ENCODE data around the gene KDM3B. TPM values are rescaled to one million over a fixed set of nuclear protein-coding genes. Genes with fewer than 3 reads are reported as not detected.
A peak's percentile ranks its signal among the peaks of the same experiment; 100 is the strongest.

KDM3B gene
- total RNA-seq, 1 experiment from 2014 or later, result 56.3 TPM

DNA sequence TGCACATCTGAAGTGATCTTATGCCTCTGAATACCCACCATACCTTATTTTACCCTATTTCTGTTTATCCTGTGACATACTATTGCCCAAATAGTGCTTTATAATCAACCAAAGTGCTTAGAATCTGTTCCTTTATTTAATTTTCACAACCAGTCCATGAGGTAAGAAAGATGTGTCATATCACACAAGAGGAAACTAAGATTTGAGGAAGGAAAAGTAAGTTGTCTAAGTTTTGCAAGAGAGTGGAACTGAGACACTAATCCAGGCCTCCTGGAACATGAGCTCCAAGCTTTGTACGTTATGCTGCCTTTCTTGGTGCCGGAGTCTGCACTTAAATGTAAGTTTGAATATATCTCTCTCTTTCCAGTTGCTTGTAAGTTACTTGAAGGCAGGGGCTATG is 17.2 kb downstream of the KDM3B start:
- no peaks in the 10 kb centered on the region for H3K9me2 ChIP-seq (replicated peaks; ENCODE audit: insufficient read depth, low read length)
- peaks cover 36% of the 10 kb centered on the region for H3K4me1 ChIP-seq (ENCODE audit: low read length)
- H3K4me2 ChIP-seq (ENCODE audit: low read depth, low read length, poor library complexity, severe bottlenecking), result peak overlapping the region; percentile 8
- H3K9ac ChIP-seq (ENCODE audit: low read length), result no peak overlapping the region
- no peak overlapping the region for H3K4me3 ChIP-seq (ENCODE audit: low read length)
- H3K79me2 ChIP-seq (ENCODE audit: low read length), result peaks cover 87% of the 10 kb centered on the region
- DNase-seq, result peak; percentile 64
- no peaks in the 10 kb centered on the region for H3K27me3 ChIP-seq (ENCODE audit: low read length)
- peak overlapping the region; percentile 37; the same call in 1 of the 2 replicates for H3K27ac ChIP-seq (ENCODE audit: low read length)
- no peaks in the 10 kb centered on the region for H3K9me3 ChIP-seq (ENCODE audit: low read length)
- peaks cover 9% of the 10 kb centered on the region for H4K20me1 ChIP-seq (ENCODE audit: insufficient read depth, low read depth, low read length)
- H3K36me3 ChIP-seq (ENCODE audit: insufficient read depth, low read length), result peaks cover 2% of the 10 kb centered on the region; the same call in 1 of the 2 replicates
- no peak overlapping the region for H2AFZ ChIP-seq (ENCODE audit: low read length)

DNA sequence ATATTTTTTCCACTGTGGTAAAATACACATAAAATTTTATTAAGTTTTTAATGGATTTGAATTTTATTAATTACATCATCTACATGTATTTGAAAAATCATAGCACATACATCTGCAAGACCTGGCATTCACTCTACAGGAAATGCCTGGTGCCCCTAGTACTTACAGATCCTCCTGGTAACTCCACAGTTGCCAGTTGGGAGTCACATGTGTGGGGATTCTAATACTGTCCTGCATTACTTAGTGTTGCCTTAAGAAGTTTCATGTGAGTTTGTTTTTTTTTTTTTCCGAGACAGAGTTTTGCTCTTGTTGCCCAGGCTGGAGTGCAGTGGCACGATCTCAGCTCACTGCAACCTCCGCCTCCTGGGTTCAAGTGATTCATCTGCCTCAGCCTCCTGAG is 18.1 kb downstream of the KDM3B start:
- no peak overlapping the region for H3K4me2 ChIP-seq (ENCODE audit: low read depth, low read length, poor library complexity, severe bottlenecking)
- no peaks in the 10 kb centered on the region for H3K9me2 ChIP-seq (replicated peaks; ENCODE audit: insufficient read depth, low read length)
- peaks cover 5% of the 10 kb centered on the region; the same call in 1 of the 2 replicates for H3K36me3 ChIP-seq (ENCODE audit: insufficient read depth, low read length)
- no peak for DNase-seq
- H3K79me2 ChIP-seq (ENCODE audit: low read length), result peaks cover 80% of the 10 kb centered on the region
- H3K27ac ChIP-seq (ENCODE audit: low read length), result no peak overlapping the region
- H3K27me3 ChIP-seq (ENCODE audit: low read length), result no peaks in the 10 kb centered on the region
- no peak overlapping the region for H3K9ac ChIP-seq (ENCODE audit: low read length)
- H3K9me3 ChIP-seq (ENCODE audit: low read length), result no peaks in the 10 kb centered on the region
- H2AFZ ChIP-seq (ENCODE audit: low read length), result no peak overlapping the region
- H4K20me1 ChIP-seq (ENCODE audit: insufficient read depth, low read depth, low read length), result peaks cover 9% of the 10 kb centered on the region
- H3K4me3 ChIP-seq (ENCODE audit: low read length), result no peak overlapping the region
- peaks cover 36% of the 10 kb centered on the region for H3K4me1 ChIP-seq (ENCODE audit: low read length)

DNA sequence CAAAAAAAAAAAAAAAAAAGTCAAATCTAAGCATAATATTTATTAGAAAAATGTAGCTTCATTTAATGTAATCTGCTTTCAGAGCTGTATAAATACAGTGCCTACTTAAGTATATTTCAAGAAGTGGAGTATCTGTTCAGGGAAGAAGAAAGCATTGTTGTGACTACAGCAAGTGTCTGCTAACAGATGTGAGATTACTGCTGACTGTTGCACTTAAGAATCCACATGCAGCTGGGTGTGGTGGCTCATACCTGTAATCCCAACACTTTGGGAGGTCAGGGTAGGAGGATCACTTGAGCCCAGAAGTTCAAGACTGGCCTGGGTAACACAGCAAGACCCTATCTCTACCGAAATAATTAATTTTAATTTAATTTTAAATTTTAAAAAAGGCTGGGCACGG is 19.0 kb downstream of the KDM3B start:
- Histone ChIP-seq H3K9ac (ENCODE audit: low read length) (no peak overlapping the region), H4K20me1 (ENCODE audit: insufficient read depth, low read depth, low read length) (peaks cover 7% of the 10 kb centered on the region), H3K4me3 (ENCODE audit: low read length) (no peak overlapping the region), H3K36me3 (ENCODE audit: insufficient read depth, low read length) (peaks cover 5% of the 10 kb centered on the region; the same call in 1 of the 2 replicates), H3K4me1 (ENCODE audit: low read length) (peaks cover 31% of the 10 kb centered on the region), H3K27me3 (ENCODE audit: low read length) (no peaks in the 10 kb centered on the region), H3K4me2 (ENCODE audit: low read depth, low read length, poor library complexity, severe bottlenecking) (no peak overlapping the region), H2AFZ (ENCODE audit: low read length) (no peak overlapping the region), H3K9me2 (replicated peaks; ENCODE audit: insufficient read depth, low read length) (no peaks in the 10 kb centered on the region), H3K79me2 (ENCODE audit: low read length) (peaks cover 71% of the 10 kb centered on the region), H3K27ac (ENCODE audit: low read length) (no peak overlapping the region), H3K9me3 (ENCODE audit: low read length) (no peaks in the 10 kb centered on the region)
- DNase-seq, result no peak

DNA sequence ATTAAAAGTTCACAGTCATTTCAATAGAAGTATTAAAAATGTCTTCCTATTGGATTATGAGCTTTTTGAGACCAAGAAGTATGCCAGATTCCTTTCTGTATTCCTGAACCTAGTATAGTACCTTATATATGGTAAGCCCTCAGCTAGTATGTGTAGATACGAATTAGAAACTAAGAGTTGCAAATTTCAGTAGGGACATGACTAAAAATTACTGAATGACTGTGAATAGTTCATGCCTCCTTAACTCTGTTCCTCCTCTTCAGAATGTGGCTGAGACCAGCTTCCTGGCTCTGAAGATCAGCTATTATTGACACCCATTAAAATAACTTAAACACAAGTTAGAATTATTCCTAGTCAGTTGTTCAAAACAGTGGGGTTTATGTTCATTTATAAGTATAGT is 19.7 kb downstream of the KDM3B start:
- no peak overlapping the region for H3K4me2 ChIP-seq (ENCODE audit: low read depth, low read length, poor library complexity, severe bottlenecking)
- no peaks in the 10 kb centered on the region for H3K27me3 ChIP-seq (ENCODE audit: low read length)
- H3K9me3 ChIP-seq (ENCODE audit: low read length), result no peaks in the 10 kb centered on the region
- H4K20me1 ChIP-seq (ENCODE audit: insufficient read depth, low read depth, low read length), result no peaks in the 10 kb centered on the region
- H3K79me2 ChIP-seq (ENCODE audit: low read length), result peaks cover 63% of the 10 kb centered on the region
- H3K4me1 ChIP-seq (ENCODE audit: low read length), result peaks cover 24% of the 10 kb centered on the region
- H3K9me2 ChIP-seq (replicated peaks; ENCODE audit: insufficient read depth, low read length), result no peaks in the 10 kb centered on the region
- H3K27ac ChIP-seq (ENCODE audit: low read length), result no peak overlapping the region
- no peak overlapping the region for H3K4me3 ChIP-seq (ENCODE audit: low read length)
- no peak for DNase-seq
- no peak overlapping the region for H3K9ac ChIP-seq (ENCODE audit: low read length)
- no peak overlapping the region for H2AFZ ChIP-seq (ENCODE audit: low read length)
- peaks cover 7% of the 10 kb centered on the region; the same call in 1 of the 2 replicates for H3K36me3 ChIP-seq (ENCODE audit: insufficient read depth, low read length)

DNA sequence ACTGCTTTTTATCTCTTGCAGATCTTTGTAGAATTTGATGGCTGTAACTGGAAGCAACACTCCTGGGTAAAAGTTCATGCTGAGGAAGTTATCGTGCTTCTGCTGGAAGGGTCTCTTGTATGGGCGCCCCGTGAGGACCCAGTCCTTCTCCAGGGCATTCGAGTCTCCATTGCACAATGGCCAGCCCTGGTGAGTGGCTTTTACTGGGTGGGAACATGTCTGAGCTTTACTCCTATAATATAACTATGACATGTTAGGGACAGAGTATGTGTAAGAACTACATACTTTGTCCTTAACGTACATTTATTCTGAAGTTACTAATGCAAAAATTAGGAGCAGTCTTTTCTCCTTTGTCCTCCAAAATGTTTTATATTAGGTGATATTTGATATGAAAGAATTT is 20.2 kb downstream of the KDM3B start:
- Histone ChIP-seq H3K9me3 (ENCODE audit: low read length) (no peaks in the 10 kb centered on the region), H3K4me2 (ENCODE audit: low read depth, low read length, poor library complexity, severe bottlenecking) (no peak overlapping the region), H3K79me2 (ENCODE audit: low read length) (peaks cover 59% of the 10 kb centered on the region), H3K9me2 (replicated peaks; ENCODE audit: insufficient read depth, low read length) (no peaks in the 10 kb centered on the region), H2AFZ (ENCODE audit: low read length) (no peak overlapping the region), H4K20me1 (ENCODE audit: insufficient read depth, low read depth, low read length) (no peaks in the 10 kb centered on the region), H3K36me3 (ENCODE audit: insufficient read depth, low read length) (peaks cover 11% of the 10 kb centered on the region; the same call in 1 of the 2 replicates), H3K4me3 (ENCODE audit: low read length) (no peak overlapping the region), H3K4me1 (ENCODE audit: low read length) (peaks cover 24% of the 10 kb centered on the region), H3K27ac (ENCODE audit: low read length) (no peak overlapping the region), H3K27me3 (ENCODE audit: low read length) (no peaks in the 10 kb centered on the region), H3K9ac (ENCODE audit: low read length) (no peak overlapping the region)
- no peak for DNase-seq

DNA sequence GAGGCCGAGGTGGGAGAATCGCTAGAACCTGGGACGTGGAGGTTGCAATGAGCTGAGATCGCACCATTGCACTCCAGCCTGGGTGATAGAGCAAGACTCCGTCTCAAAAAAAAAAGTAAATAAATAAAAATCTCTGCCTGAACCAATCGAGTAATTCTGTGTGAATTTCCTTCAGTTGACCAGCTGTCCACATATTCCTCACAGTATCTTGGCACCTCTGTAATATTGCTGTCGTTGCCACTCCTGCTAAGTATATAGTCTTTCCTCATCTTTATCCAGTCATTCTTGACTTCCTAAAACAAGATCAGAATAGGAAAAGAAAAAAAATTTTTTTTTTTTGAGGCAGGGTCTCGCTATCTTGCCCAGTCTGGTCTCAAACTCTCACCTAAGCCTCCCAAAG is 29.9 kb downstream of the KDM3B start:
- Histone ChIP-seq H4K20me1 (ENCODE audit: insufficient read depth, low read depth, low read length) (no peaks in the 10 kb centered on the region), H3K4me1 (ENCODE audit: low read length) (no peaks in the 10 kb centered on the region), H3K9me3 (ENCODE audit: low read length) (no peaks in the 10 kb centered on the region), H3K79me2 (ENCODE audit: low read length) (peaks cover 8% of the 10 kb centered on the region; the same call in 1 of the 2 replicates), H3K4me2 (ENCODE audit: low read depth, low read length, poor library complexity, severe bottlenecking) (no peak overlapping the region), H3K9me2 (replicated peaks; ENCODE audit: insufficient read depth, low read length) (no peaks in the 10 kb centered on the region), H3K9ac (ENCODE audit: low read length) (no peak overlapping the region), H3K4me3 (ENCODE audit: low read length) (no peak overlapping the region), H3K27ac (ENCODE audit: low read length) (no peak overlapping the region), H3K27me3 (ENCODE audit: low read length) (no peaks in the 10 kb centered on the region), H3K36me3 (ENCODE audit: insufficient read depth, low read length) (peaks cover 40% of the 10 kb centered on the region), H2AFZ (ENCODE audit: low read length) (no peak overlapping the region)
- no peak for DNase-seq

DNA sequence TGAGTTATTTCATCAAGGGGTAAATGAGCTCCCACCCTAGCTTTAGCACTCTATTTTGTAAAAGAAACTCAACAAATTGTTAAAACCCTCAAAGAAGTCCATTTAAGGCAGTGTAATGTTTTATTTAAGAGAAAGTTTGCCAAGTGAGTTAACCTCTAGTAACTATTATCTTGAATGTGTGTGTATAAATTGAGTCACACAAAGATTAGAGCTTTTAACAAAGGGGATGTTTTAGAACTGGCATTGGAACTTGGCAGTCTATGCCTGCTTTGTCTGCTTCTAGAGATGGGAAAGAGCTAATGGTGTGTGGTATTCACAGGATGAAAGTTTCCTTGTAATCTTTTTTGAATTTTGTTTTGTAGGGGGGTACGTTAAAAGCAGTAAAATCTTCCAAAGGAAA is 33.2 kb downstream of the KDM3B start:
- H3K27me3 ChIP-seq (ENCODE audit: low read length), result no peaks in the 10 kb centered on the region
- no peaks in the 10 kb centered on the region for H3K9me2 ChIP-seq (replicated peaks; ENCODE audit: insufficient read depth, low read length)
- H3K27ac ChIP-seq (ENCODE audit: low read length), result no peak overlapping the region
- peaks cover 19% of the 10 kb centered on the region; the same call in 1 of the 2 replicates for H3K36me3 ChIP-seq (ENCODE audit: insufficient read depth, low read length)
- no peaks in the 10 kb centered on the region for H4K20me1 ChIP-seq (ENCODE audit: insufficient read depth, low read depth, low read length)
- H3K4me2 ChIP-seq (ENCODE audit: low read depth, low read length, poor library complexity, severe bottlenecking), result no peak overlapping the region
- H3K9me3 ChIP-seq (ENCODE audit: low read length), result no peaks in the 10 kb centered on the region
- H3K4me3 ChIP-seq (ENCODE audit: low read length), result no peak overlapping the region
- H3K79me2 ChIP-seq (ENCODE audit: low read length), result no peaks in the 10 kb centered on the region
- H3K9ac ChIP-seq (ENCODE audit: low read length), result no peak overlapping the region
- DNase-seq, result no peak
- no peaks in the 10 kb centered on the region for H3K4me1 ChIP-seq (ENCODE audit: low read length)
- no peak overlapping the region for H2AFZ ChIP-seq (ENCODE audit: low read length)

DNA sequence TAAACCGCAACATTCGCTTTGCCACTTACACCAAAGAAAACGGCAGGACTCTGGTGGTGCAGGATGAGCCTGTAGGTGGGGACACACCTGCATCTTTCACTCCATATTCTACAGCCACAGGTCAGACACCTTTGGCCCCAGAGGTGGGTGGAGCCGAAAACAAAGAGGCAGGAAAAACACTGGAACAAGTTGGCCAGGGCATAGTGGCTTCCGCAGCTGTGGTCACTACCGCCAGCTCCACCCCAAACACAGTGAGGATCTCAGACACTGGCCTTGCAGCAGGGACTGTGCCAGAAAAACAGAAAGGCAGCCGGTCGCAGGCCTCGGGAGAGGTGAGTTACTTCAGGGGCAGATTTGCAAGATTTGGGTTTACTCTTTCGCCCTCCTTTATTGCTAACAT is 33.8 kb downstream of the KDM3B start:
- H3K9me3 ChIP-seq (ENCODE audit: low read length), result no peaks in the 10 kb centered on the region
- no peak overlapping the region for H3K27ac ChIP-seq (ENCODE audit: low read length)
- no peaks in the 10 kb centered on the region for H4K20me1 ChIP-seq (ENCODE audit: insufficient read depth, low read depth, low read length)
- no peak overlapping the region for H2AFZ ChIP-seq (ENCODE audit: low read length)
- H3K9ac ChIP-seq (ENCODE audit: low read length), result no peak overlapping the region
- no peaks in the 10 kb centered on the region for H3K27me3 ChIP-seq (ENCODE audit: low read length)
- no peak for DNase-seq
- H3K9me2 ChIP-seq (replicated peaks; ENCODE audit: insufficient read depth, low read length), result no peaks in the 10 kb centered on the region
- no peaks in the 10 kb centered on the region for H3K79me2 ChIP-seq (ENCODE audit: low read length)
- no peaks in the 10 kb centered on the region for H3K4me1 ChIP-seq (ENCODE audit: low read length)
- no peak overlapping the region for H3K4me3 ChIP-seq (ENCODE audit: low read length)
- H3K4me2 ChIP-seq (ENCODE audit: low read depth, low read length, poor library complexity, severe bottlenecking), result no peak overlapping the region
- peaks cover 21% of the 10 kb centered on the region; the same call in 1 of the 2 replicates for H3K36me3 ChIP-seq (ENCODE audit: insufficient read depth, low read length)

DNA sequence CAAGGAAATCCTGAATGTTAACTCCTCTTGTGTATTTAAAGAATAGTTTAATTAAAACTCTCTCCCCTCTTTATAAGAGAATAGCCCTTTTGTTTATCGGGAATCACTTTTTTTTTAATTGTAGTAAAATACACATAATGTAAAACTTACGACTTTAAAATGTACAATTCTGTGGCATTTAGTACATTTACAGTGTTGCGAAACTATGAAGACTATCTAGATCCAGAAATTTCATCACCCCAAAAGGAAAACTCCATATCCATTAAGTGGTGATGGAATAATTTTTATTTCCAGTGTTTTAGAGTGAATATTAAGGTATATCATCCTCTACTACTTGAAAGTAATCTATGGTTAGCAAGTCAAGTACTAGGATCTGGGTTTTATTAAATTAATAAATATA is 36.8 kb downstream of the KDM3B start:
- Histone ChIP-seq H3K36me3 (ENCODE audit: insufficient read depth, low read length) (peaks cover 36% of the 10 kb centered on the region; the same call in 1 of the 2 replicates), H4K20me1 (ENCODE audit: insufficient read depth, low read depth, low read length) (no peaks in the 10 kb centered on the region)
- DNase-seq, result no peak

More for the DNA sequence above, 36.8 kb downstream of the KDM3B start:
- no peak overlapping the region for H2AFZ ChIP-seq (ENCODE audit: low read length)
- H3K27ac ChIP-seq (ENCODE audit: low read length), result no peak overlapping the region
- H3K4me3 ChIP-seq (ENCODE audit: low read length), result no peak overlapping the region
- H3K9ac ChIP-seq (ENCODE audit: low read length), result no peak overlapping the region
- no peaks in the 10 kb centered on the region for H3K27me3 ChIP-seq (ENCODE audit: low read length)
- no peaks in the 10 kb centered on the region for H3K79me2 ChIP-seq (ENCODE audit: low read length)
- no peaks in the 10 kb centered on the region for H3K9me3 ChIP-seq (ENCODE audit: low read length)
- H3K4me1 ChIP-seq (ENCODE audit: low read length), result no peaks in the 10 kb centered on the region
- no peak overlapping the region for H3K4me2 ChIP-seq (ENCODE audit: low read depth, low read length, poor library complexity, severe bottlenecking)
- no peaks in the 10 kb centered on the region for H3K9me2 ChIP-seq (replicated peaks; ENCODE audit: insufficient read depth, low read length)

Data from Karpas-422 (cell line).